Activated effector memory CD4-positive, alpha-beta T cell treated with Interleukin-2 at 50 U/mL for 16 hours (primary cell): Measurements from ENCODE around the gene SS18.

ENCODE experiments used
- DNase-seq: peaks from one replicate; pipeline ENCODE4 v3.0.0-alpha.2; 2020

Gene SS18

DNA sequence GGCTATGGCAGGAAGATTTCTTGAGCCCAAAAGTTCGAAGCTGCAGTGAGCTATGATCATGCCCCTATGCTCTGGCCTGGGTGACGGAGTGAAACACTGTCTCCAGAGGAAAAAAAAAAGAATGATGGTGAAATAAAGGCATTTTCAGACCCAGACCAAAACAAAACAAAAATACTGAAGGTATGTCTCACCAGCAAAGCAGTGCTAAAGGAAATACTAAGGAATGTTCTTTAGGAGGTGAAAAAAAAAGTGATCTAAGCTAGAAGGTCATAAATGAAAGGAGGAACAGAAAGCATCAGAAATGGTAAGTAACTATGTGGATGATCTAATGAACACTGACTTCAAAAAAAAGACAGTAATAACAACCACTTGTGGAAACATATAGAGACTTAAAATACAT lies 18.7 kb downstream of the SS18 start:
- DNase-seq, result no peak

DNA sequence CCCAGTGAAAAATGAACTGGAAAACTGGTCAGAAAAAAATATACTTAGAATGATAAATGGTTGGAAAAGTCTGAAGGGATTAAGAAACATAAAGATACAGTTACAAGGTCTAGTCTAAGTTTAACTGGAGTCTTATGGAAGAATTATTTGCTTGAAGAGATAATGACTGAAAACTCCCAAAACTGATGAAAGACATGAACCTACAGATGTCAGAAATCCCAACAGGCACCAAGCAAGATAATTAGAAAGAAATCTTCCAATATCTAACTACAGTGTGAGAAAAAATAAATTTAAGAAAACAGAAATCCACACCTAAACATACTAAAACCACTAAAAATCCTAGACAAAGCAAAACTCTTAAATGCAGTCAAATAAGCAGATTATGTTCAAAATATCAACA lies 19.4 kb downstream of the SS18 start:
- DNase-seq, result no peak

DNA sequence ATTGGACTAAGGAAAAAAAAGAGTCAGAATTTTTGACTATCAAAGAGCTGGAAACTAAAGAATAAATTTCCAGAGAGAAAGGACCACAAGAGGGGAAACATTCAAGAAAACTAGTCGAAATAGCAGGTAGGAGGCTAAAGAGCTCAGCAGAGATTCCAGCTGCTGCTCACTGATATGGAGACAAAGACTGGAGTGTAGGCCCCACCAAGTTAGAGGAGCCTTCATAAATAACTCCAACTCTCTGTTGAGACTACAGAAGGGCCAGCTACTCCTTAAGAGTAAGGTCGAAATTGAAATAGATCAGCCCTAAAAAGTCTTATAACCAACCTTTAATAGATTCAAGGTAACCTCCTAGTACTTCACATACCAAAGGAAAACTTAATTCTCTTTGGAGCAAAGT lies 31.1 kb downstream of the SS18 start:
- no peak for DNase-seq

DNA sequence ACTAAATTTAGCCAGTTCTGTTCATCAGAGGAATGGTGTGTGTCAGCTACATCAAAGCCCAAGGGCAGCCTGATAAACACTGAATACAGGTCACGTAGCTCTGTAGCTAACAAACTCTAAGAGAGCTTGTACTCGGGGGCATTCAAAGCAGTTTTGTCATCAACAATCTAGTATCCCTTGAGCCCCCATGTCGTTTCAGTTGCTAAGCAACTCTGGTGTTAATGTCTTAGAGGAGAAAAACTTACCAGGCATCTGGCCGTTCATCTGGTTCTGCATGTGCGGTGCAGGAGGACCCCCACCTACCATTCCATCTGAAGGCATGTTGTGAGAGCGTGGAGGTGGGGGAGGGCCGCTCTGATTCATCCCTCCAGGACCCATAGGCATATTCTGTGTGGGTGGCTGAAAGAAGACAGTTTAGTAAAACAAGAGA lies 33.1 kb downstream of the SS18 start:
- DNase-seq, result no peak

DNA sequence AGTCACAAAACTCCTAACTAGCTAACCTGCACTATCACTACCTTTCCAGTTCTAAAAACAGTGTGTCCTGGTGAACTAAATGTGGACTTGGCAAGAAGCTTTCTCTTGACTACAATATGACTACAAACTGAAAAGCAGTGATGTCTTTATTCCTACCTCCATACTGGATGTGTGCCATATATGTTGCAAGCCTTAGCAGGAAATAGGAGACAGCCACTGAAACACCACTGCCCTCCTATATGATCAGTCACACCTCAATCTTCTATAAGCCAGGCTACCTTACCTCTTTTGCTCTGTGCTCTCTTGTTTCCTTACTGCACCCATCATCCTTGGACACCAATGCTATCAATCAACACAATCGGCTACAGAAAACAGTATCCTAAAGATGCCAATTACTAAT lies 34.1 kb downstream of the SS18 start:
- no peak for DNase-seq

DNA sequence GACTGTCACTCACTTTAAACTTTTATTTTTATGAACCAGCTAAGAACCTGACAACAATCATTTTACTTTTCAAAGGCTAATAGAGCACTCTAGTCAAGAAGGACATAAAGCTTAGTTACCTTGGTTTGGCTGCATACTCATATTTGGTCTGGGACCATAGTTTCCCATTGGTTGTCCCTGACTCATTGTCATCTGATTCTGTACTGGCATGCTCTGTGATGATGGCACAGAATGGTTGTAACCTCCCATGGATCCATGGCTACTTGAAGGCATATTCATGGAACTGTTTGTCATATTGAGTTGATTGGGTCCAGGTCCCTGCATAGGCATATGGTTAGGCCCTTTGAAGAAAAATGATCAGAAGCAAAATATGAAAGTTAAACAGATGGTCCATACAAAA lies 37.9 kb downstream of the SS18 start:
- no peak for DNase-seq

DNA sequence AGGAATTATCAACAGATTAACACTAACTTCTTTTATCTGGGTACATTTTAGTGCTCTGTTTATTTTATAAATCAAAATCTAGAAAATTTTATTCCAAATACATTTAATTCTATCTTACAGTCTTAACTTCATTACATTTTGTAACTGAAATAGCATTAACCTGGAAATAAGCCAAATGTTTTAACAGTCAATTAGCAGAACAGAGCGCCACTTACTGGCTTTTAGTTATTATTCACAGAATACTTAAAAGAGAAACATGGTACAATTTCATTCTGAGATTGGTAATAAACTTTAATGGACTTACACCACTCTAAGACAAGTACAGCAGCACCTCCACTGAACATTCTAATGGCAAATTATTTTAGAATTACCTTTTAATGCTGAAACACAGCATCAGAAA lies 38.6 kb downstream of the SS18 start:
- no peak for DNase-seq

DNA sequence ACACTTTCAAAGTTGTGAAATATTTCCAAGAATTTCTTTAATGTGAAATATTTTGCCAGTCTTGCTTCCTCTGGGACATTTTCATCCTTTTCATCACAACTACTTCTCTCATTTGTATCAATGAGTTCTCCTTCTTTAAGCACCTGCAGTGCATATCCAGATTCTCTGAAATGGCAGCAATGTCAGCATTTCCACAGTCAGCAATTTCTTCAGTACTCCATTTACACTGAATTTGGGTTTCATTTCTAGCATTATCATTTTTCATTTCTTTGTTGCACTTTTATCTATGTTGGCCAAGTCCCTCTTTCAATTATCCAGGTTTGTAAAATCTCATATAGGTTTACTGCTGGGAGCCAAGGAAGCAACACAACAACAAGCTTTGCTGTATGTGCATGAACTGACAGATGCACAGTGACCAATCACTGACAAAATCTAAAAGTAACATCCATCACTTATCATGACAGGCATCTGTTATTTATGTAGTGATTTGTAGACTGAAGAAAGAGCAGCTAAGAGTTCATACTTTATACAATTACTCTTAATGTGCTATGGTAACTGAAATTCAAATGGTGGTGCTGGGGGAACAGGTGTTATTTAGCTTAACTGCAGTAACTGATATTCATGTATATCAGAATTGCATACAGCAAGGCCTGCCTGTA lies 43.9 kb downstream of the SS18 start:
- no peak for DNase-seq

DNA sequence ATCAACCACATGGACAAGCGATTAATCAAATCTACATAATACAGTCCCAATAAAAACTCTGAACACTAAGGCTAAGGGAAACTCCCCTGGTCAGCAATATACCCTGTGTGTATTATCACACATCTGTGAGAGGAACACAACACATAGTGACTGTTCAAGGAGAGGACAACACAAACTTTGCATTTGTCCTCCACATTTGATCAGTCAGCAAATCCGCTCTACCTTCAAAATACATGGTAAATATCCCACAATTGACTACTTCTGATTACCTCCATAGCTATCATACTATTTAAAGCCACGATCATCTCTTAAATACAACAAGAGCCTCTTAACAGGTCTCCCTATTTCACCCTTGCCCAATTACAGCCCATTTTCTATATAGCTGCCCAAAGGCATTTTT lies 45.6 kb downstream of the SS18 start:
- DNase-seq, result no peak

DNA sequence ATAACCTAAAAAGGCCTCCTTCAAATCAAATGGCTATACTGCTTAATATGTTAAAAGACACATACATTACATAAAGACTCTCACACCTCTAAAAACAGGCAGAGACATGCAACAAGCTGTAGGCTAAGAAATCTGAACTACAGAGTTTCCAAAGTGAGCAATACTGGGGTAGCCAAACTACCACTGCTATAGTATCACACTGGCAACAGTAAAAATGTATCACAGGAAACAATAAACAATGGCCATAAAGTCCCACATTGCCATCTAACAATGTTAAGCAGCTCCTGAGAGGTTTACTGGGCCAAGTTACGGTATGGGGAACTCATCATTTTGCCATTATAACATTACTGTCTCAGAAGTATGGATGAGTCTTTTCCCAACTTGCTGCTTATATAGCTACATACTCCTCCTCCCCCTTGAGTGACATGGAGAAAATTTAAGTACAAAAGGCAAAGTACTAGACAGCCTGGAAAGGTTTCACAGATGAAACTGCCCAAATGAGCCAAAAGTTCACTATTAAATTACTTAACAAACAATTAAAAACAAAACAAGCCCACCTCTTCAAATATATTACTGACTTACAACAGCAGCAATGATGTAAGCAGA lies 50.3 kb downstream of the SS18 start:
- DNase-seq, result no peak

DNA sequence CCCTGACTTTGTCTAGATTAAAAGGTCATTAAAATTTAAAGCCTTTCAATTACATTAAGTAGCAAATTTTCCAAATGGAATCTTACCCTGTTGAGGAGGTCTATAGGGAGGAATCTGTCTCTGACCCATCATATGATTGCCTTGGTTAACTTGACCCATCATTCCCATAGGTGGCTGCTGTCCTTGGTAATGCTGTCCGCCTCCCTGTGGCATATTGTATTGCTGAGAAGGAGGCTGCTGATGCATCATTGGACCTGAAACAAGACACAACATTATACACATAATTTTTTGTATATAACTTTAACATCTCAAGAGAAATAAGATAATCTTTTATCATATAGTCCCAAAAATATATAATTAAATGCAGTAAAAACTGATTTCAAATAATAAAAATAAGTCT lies 51.2 kb downstream of the SS18 start:
- DNase-seq, result no peak

DNA sequence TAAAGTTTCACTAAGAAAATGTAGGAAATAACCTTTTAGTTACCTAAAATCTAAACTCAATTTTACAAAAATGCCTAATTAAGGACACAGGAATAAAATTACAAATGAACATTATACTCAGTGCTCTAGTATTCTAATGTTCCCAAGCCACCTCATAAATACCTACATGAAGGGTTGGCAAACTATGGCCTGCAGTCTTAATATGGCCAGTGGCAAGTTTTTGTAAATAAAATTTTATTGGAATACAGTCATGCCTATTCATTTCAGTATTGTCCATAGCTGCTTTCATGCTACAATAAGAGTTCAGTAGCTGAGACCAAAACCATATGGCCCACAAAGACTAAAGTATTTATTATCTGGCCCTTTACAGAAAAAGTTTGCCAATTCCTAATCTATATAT lies 53.8 kb downstream of the SS18 start:
- DNase-seq, result no peak

DNA sequence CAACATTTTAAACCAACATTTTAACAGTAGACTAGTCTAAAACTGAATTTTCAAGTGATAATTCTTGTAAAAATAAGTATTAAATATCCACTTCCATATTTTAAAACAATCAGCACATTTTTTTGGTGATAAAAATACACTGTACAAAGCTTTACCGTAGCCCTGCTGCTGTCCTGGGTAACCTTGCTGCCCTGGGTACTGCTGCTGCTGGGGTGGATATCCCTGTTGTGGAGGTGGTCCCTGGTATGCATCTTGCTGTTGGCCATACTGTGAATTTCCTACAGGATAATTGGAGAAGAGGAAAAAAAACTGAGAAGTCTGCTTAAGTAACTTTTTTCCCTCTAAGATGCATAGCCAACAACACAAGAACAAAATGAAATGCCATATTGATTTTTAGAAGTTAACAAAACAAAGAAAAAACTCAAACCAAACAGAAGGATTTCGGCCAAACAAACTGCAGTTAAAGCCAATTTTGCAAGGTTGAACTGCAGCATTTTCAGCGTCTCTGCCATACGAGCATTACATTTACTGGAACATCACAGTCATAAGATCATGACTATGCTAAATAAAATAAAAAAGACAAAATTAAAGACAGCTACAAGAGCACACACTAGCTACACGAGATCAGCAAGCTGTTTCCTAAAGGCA lies 55.4 kb downstream of the SS18 start:
- DNase-seq, result no peak

DNA sequence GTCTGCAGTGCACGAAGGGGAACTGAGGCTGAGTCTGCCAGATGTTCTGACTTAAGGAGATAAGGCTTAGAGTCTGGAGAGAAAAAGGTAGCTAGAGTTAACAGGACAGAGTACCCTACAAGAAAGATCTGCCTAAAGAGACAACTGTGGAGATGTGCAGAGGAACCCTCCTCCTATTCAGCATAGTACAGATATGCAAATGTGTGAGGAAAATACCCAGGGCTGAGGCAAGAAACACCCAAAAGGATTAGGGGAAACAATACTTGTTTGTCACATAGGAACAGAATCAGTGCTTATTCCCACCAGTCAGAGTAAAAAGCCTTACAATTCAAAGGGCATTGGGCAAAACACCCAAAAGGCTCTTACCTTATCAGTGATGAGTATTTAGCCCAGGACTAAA lies 67.8 kb downstream of the SS18 start:
- no peak for DNase-seq

DNA sequence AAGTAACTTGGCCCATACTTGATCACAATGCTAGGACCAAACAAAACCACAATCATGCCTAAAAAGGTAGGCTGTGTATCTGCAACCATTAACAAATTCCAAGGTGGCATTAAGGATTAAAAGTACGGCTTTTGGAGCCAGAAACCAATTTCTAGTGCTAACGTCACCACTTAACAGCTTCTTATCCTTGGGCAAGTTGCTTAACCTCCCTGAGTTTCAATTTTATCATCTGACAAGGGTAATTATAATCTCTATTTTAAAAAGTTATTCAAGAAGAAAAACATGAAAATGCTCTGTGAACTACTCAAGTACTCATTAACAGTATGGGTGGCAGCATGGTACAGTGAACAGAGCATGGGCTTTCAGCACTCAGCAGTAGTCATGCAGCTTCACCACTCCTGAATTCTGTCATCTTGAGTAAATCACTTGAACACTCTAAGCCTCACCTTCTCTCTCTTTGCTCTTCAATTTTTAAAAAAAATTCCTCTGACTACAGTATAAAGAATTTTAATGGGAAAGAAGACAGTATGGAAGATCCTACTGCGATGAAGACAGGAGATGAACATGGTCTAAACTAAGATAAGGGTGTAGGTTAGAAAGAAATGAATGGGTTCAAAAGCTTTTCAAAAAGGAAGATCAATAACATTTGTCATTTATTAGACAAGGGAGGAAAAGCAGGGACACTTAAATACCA lies 69.2 kb downstream of the SS18 start:
- DNase-seq, result no peak

DNA sequence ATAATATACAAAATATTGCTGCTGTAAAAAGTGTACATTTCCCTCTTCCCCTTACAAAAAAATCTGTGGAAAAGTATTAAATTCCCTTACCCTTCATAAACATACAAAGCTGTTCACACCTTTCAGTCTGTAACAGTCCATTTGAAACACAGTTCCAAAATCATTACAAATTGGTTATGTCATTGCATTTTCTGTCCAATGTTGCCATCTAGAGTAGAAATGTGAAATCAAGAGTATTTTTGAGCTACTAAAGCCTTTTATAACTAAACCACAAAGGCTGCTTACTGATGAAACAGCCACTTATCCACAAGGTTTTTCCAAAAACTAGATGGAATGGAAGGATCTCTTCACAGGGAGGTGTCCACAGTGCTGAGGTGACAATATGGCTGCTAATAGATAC lies 72.5 kb downstream of the SS18 start:
- DNase-seq, result no peak

DNA sequence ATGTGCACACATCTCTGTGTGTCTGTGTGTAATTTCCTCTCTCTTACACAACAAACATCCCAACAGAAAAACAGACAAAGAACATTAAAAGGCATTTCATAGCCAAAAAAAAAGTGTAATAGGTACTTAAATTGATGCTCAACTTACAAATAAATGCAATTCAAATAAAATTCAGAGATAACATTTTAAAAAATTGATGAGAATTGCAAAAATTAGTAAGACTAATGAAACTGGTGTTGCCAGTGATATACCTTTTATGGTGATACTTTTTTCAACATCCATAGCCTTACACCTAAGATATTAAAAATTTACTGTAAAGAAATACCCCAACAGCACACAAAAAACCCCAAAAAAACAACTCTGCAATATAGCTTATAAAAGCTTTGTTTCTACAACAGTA lies 76.0 kb downstream of the SS18 start:
- DNase-seq, result no peak

DNA sequence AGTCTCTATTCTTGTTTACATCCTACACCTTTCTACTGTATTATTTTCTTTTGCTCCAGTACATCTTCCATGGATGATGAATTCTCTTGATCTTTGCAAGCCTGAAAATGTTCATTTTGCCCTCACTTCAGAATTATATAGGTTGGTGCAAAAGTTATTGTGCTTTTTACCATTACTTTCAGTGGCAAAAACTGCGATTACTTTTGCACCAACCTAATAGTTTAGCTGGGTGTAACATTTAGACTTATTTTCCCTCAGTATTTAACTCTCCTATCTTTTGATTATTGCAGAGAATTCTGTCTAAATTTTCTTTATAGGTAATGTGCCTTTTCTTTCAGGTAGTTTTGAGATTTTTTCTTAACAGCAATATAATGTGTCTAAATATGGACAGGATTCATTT lies 81.8 kb downstream of the SS18 start:
- no peak for DNase-seq

DNA sequence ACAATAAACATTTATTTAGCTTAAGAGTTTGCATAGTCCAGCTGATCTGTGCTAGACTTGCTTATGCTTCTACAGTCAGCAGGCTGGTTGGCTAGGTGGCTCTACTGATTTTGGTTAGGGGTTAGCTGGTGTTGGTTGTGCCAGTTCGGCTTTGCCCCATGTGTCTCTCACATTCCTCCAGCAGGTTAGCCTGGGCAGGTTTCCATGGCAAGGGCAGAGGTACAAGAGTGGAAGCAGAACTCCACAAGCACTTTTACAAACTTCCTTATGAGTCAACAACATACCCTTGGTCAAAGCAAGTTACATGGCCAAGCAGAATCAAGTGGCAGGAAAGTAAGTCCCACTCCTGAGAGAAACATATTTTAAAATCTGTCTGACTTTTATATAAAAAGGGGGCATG lies 82.3 kb downstream of the SS18 start:
- DNase-seq, result no peak

DNA sequence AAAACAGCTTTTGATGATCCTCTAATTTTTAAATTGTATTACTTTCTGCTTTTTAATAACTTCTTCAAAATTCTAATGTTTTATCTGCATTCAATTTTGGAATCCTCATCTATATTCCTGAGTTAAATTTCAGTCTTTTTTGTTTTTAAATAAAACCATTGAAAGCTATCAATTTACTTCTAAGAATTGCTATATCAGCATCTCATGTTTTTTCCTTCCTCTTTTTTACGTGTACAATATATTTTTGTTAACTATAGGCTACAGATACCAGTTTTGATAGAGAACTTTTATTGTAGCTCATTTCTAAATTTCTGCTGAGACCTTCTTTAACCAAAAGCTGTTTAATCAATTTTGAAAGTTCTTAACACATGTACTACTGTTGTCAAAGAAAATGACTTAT lies 84.5 kb downstream of the SS18 start:
- DNase-seq, result no peak

DNA sequence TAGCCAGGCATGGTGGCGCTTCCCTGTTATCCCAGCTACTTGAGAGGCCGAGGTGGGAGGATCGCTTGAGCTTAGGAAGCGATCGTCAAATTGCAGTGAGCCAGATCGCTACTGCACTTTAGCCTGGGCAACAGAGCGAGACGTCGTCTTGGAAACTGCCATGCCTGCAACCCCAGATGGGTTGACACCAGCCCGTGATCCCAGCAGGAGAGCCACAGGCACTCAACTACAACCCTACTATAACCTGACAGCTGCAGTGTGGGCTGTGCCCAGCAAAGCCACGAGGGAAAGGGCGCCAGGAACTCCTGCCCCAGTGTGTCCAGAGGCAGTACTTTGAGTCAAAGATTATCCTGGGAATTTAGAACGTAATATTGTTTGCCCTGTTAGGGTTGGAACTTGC lies 85.6 kb downstream of the SS18 start:
- no peak for DNase-seq

DNA sequence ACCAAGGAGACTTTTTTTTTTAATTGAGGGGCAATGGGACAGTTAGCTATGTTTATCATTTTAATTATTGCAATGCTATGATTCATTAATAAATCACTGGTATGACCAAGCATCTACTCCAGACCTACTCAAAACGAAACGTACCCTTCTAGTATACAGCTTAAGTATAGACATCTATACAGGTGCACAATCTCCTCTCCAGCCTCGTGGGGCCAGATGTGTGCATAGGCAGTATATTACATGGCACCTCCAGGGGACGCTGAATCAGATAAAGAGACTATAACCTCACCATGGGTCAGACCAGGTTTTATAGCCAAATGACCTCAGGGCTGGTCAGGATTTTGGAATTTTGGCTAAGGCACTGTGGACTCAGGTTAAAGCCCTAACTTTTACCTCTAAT lies 86.6 kb downstream of the SS18 start:
- no peak for DNase-seq

DNA sequence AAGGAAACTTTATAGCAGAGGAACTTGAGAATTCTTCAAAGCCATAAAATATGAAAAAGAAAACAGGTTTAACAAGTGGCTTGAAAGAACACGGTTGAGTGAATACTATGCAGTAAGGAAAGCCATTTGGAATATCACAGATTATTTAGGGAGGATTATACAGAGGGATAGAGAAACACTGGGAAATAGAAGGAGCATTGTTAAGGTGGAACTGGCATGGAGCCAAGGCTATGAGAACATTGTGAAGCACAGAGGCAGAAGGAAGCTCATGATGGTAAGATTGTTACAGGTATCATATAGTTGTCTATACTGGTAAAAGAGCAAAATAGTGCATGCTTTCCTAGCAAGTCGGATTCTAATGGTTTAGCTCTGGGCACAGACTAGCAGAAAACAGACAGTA lies 87.1 kb downstream of the SS18 start:
- DNase-seq, result no peak

DNA sequence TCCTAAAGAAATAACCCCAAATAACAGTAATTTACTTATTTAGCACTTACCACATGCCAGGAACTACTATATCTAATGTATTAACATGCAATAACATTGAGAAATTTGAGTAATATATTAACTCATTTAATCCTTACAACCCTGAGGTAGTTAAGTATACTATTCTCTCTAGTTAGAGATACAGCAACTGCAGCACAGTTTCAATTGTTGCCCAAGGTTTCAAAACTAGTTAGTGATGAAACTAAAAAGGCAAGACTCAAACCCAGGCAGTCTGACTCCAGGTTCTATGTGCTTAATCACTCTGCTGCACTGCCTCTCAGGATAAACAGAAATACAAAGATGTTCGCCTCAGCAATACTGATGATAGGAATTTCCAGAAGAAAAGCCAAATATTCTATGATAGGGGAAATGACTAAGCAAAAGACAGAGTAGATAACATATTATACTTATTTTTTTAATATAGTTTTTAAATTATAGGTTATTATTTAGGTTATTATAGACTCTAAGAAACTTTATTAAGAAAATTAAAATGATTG lies 88.0 kb downstream of the SS18 start:
- DNase-seq, result no peak
